Ascending aorta (tissue), 2 donors: ENCODE results near the gene CEP131. TPM values are rescaled to one million over a fixed set of nuclear protein-coding genes. Genes with fewer than 3 reads are reported as not detected.

Experiments used
- DNase-seq, 2 donors: peaks; one replicate each; pipeline ENCODE4 v3.0.0-alpha.2; 2019; ENCODE audit warnings: low spot score in 2 of 2
- H3K27ac ChIP-seq, 2 donors: fragments of 200-600 bp; sonication (generic); one replicate each; pipeline ENCODE4 v1.5.1; 2016 to 2017; ENCODE audit warnings: mild to moderate bottlenecking in 1 of 2
- H3K27me3 ChIP-seq: fragments of 200-600 bp; sonication (generic); one replicate; pipeline ENCODE4 v1.5.1; 2017
- H3K36me3 ChIP-seq, 2 donors: fragments of 200-600 bp; sonication (generic); one replicate each; pipeline ENCODE4 v1.5.1; 2016
- H3K4me1 ChIP-seq, 2 donors: fragments of 200-600 bp; sonication (generic); one replicate each; pipeline ENCODE4 v1.5.1; 2016 to 2017; ENCODE audit warnings: mild to moderate bottlenecking in 1 of 2
- H3K4me3 ChIP-seq, 2 donors: fragments of 200-600 bp; sonication (generic); one replicate each; pipeline ENCODE4 v1.5.1; 2016 to 2017; ENCODE audit warnings: mild to moderate bottlenecking in 1 of 2
- H3K9me3 ChIP-seq, 2 donors: fragments of 200-600 bp; sonication (generic); one replicate each; pipeline ENCODE4 v1.5.1; 2016
- intact Hi-C: fragments of 100-400 bp; cut with DNase I; formaldehyde crosslinking; loops from one replicate; pipeline ENCODE4 v1.15.1; 2023
- total RNA-seq: library from RNA; depleted of rRNA; stranded (reverse); fragments of >200 nt; gene quantifications from one replicate; pipeline ENCODE4 v1.1.0, GENCODE V29; 2016
- TF ChIP-seq, protein P1 (sequence below), 3 experiments: fragments of 200-600 bp in 2 of 3; fragments of 450-650 bp in 1 of 3; sonication (generic) in 2 of 3; IDR thresholded peaks; one replicate each; pipeline ENCODE4 v1.5.1; 2016 to 2019; ENCODE audit warnings: antibody characterized with exemption in 3 of 3, mild to moderate bottlenecking in 1 of 3, moderate library complexity in 1 of 3

CEP131 gene
- total RNA-seq, 1 donor from 2014 or later = 6.7 TPM

DNA sequence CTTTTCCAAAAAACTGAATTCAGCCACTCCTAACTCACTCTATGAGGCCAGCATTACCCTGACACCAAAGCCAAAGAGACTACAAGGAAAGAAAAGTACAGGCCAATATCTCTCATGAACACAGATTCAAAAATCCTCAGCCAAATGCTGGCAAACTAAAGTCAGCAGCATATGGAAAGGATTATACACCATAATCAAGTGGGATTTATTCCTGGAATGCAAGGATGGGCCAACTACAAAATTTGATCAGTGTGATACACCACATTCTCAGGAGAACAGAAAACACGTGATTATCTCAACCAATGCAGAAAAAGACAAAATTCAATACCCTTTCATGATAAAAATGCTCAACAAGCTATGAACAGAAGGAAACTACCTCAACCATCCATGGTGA lies 49.0 kb downstream of the CEP131 start:
- DNase-seq = no peak
- H3K4me3 ChIP-seq = no peak overlapping the region
- no peaks in the 10 kb centered on the region for H3K27me3 ChIP-seq
- H3K27ac ChIP-seq = no peak overlapping the region
- H3K4me1 ChIP-seq = no peaks in the 10 kb centered on the region
- intact Hi-C loops = no loop called here
- H3K36me3 ChIP-seq = no peaks in the 10 kb centered on the region
- no peaks in the 10 kb centered on the region for H3K9me3 ChIP-seq
- TF ChIP-seq, protein P1, sequence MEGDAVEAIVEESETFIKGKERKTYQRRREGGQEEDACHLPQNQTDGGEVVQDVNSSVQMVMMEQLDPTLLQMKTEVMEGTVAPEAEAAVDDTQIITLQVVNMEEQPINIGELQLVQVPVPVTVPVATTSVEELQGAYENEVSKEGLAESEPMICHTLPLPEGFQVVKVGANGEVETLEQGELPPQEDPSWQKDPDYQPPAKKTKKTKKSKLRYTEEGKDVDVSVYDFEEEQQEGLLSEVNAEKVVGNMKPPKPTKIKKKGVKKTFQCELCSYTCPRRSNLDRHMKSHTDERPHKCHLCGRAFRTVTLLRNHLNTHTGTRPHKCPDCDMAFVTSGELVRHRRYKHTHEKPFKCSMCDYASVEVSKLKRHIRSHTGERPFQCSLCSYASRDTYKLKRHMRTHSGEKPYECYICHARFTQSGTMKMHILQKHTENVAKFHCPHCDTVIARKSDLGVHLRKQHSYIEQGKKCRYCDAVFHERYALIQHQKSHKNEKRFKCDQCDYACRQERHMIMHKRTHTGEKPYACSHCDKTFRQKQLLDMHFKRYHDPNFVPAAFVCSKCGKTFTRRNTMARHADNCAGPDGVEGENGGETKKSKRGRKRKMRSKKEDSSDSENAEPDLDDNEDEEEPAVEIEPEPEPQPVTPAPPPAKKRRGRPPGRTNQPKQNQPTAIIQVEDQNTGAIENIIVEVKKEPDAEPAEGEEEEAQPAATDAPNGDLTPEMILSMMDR (IDR thresholded peaks at IDR 0.05) = no peak

DNA sequence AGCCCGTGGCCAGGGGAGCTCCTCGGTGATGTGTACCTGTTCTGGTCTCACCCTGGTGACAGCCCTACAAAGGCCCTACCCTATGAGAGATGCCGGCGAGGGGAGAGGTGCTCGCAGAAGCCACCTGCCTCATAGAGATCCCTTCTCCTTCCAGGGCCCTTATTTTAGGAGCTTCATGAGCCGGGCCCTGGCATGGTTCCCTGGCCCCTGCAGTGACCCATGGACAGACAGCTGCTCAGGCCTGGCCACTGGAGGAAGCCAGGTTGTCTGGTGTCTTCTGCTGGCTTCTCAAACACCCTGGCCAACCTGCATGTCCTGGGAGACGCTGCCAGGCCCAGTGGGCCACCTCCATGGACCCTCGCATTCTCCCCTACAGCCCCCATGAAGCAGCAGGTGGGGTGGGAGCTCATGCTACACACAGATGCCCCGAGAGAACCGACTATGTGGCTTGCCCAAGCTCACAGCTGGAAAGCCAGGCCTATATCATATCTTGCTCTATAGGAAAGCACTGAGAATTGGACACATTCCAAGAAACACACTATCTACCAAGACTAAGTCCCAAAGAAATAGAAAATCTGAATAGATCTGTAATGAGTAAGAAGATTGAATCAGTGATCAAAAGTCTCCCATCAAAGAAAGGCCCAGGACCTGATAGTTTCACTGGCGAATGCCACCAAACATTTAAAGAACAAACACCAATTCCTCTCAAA lies 49.6 kb downstream of the CEP131 start:
- intact Hi-C loops = no loop called here
- Histone ChIP-seq H3K27me3 (no peaks in the 10 kb centered on the region), H3K27ac (no peak overlapping the region), H3K4me3 (no peak overlapping the region), H3K36me3 (no peaks in the 10 kb centered on the region), H3K4me1 (no peaks in the 10 kb centered on the region), H3K9me3 (no peaks in the 10 kb centered on the region)
- no peak for DNase-seq
- TF ChIP-seq, protein P1 (IDR thresholded peaks at IDR 0.05) = no peak

GRCh38 chr17:81171941-81172340 lies 50.8 kb downstream of the CEP131 start:
- H3K27ac ChIP-seq = no peak overlapping the region
- intact Hi-C loops = no loop called here

DNA sequence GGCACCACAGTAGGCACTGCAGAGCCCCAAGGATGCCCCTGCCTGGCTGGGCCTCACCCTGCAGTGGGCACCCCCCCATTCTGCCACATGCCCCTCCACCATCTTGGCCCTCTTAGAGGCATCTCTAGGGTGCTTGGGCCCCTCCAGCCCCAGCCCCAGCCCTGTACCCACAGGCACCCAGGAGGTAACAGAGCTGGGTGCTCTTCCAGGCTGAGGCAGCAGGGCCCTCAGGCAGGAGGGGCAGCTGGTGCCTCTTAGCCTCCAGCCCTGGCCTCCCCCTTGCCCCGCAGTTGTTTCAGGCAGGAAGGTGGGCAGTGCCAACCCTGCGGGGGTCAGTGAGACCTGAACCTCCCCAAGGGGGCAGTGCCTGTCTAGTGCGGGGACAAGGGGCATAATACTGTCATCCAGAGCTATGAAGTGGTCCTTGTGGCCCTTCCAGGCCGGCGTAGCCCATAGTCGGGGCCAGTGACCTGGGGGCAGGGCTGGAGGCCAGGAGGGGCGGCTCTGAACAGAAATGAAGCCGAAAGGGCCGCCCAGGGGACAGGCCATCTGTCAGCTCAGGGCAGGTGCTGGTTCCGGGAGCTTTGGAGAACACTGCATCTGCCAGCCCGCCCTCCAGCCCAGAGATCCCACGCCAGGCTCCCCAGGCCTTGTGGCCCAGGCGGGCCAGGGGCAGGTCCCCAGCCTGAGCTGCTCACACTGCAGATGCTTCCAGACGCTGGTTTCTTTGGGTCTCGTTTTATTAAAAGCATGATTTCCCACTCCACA lies 51.9 kb downstream of the CEP131 start:
- TF ChIP-seq, protein P1 (IDR thresholded peaks at IDR 0.05) = no peak
- Histone ChIP-seq H3K4me3 (no peak overlapping the region), H3K9me3 (no peaks in the 10 kb centered on the region), H3K27me3 (no peaks in the 10 kb centered on the region), H3K4me1 (peaks cover 0 to 3% of the 10 kb centered on the region in 2 donors), H3K36me3 (no peaks in the 10 kb centered on the region), H3K27ac (no peak overlapping the region)
- intact Hi-C loops = no loop called here
- no peak for DNase-seq

More at GRCh38 chr17:81171941-81172340, 50.8 kb downstream of the CEP131 start:
- no peaks in the 10 kb centered on the region for H3K9me3 ChIP-seq
- no peaks in the 10 kb centered on the region for H3K36me3 ChIP-seq
- no peaks in the 10 kb centered on the region for H3K4me1 ChIP-seq
- H3K27me3 ChIP-seq = no peaks in the 10 kb centered on the region
- DNase-seq = no peak
- H3K4me3 ChIP-seq = no peak overlapping the region
- TF ChIP-seq, protein P1 (IDR thresholded peaks at IDR 0.05) = no peak

DNA sequence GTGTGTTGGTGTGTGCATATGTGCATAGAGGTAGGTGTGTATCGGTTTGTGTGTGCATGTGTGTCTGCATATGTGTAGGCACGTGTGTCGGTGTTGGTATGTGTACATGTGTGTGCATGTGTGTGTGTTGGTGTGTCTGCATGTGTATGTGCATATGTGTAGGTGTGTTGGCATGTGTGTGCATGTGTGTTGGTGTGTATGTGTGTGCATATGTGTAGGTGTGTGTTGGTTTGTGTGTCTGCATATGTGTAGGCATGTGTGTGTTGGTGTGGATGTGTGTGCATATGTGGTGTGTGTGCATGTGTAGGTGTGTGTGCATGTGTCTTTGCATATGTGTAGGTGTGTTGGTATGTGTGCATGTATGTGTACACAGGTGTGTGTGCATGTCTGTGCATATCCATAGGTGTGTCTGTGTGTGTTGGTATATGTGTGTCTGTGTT lies 52.9 kb downstream of the CEP131 start:
- H3K36me3 ChIP-seq = no peaks in the 10 kb centered on the region
- H3K4me1 ChIP-seq = peaks cover 3% of the 10 kb centered on the region in 2 donors
- intact Hi-C loops = no loop called here
- TF ChIP-seq, protein P1 (IDR thresholded peaks at IDR 0.05) = no peak
- H3K4me3 ChIP-seq = no peak overlapping the region
- DNase-seq = no peak
- H3K9me3 ChIP-seq = no peaks in the 10 kb centered on the region
- H3K27ac ChIP-seq = no peak overlapping the region
- H3K27me3 ChIP-seq = no peaks in the 10 kb centered on the region
